ENCODE data around the gene SLC1A7. TPM values are rescaled to one million over a fixed set of nuclear protein-coding genes. Genes with fewer than 3 reads are reported as not detected.

Gene SLC1A7
- total RNA-seq, result not detected in 2 replicates
- total RNA-seq (2013), result not detected
- polyA plus RNA-seq, result 0.04 and 0.10 TPM in 2 replicates
- polyA minus RNA-seq, result not detected in 2 replicates

- Histone ChIP-seq H2AFZ (ENCODE audit: insufficient read depth, low read depth, low read length, poor library complexity, severe bottlenecking) (no peak within 1 kb of the TSS), H3K36me3 (replicated peaks in 1 of 2; ENCODE audit: control extremely low read depth in 1 of 2, control insufficient read depth in 1 of 2, extremely low read depth in 1 of 2, insufficient read depth in 2 of 2, low read length in 1 of 2) (no peaks in the 10 kb centered on the region), H3K4me3 (ENCODE audit: control extremely low read depth in 1 of 5, extremely low read depth in 1 of 5, insufficient read depth in 1 of 5, low read depth in 2 of 5, low read length in 4 of 5) (no peak within 1 kb of the TSS), H3K4me1 (ENCODE audit: control insufficient read depth in 2 of 2, insufficient read depth in 2 of 2, low read length in 2 of 2) (no peaks in the 10 kb centered on the region), H3K79me2 (ENCODE audit: control insufficient read depth, insufficient read depth, low read length) (no peaks in the 10 kb centered on the region), H4K20me1 (ENCODE audit: control insufficient read depth, insufficient read depth, low read length, poor library complexity, severe bottlenecking) (no peaks in the 10 kb centered on the region), H3K9ac (ENCODE audit: low read length) (no peak within 1 kb of the TSS), H3K27me3 (replicated peaks in 1 of 4; ENCODE audit: control extremely low read depth in 1 of 4, control insufficient read depth in 3 of 4, insufficient read depth in 4 of 4, low read length in 3 of 4) (no peaks in the 10 kb centered on the region), H3K27ac (ENCODE audit: low read length in 2 of 2) (no peak within 1 kb of the TSS), H3K4me2 (replicated peaks; ENCODE audit: low read depth, low read length, poor library complexity, severe bottlenecking) (no peak within 1 kb of the TSS), H3K9me3 (ENCODE audit: control extremely low read depth in 1 of 3, control insufficient read depth in 2 of 3, insufficient read depth in 1 of 3, low read length in 2 of 3) (peaks cover 0 to 8% (median 6%) of the 10 kb centered on the region in 3 donors)
- WGBS (ENCODE audit: insufficient coverage), result 90% methylated on average over 19 of the region's 21 CpGs
- H3K27me3 Mint-ChIP-seq, result peaks cover 8% of the 10 kb centered on the region
- TF ChIP-seq EZH2 (IDR thresholded peaks at IDR 0.05; ENCODE audit: borderline replicate concordance, insufficient read depth, low read depth, low read length, poor library complexity, severe bottlenecking) (no peak), CTCF (IDR thresholded peaks at IDR 0.05) (no peak)
- ChIA-PET CTCF (no interaction called here), POLR2A (no interaction called here)
- DNase-seq, result no peak
- H3K4me1 Mint-ChIP-seq, result no peaks in the 10 kb centered on the region
- no peak for ATAC-seq (ENCODE audit: low read depth)
- intact Hi-C loops (cut with micrococcal nuclease), result no loop called here
- H3K9me3 Mint-ChIP-seq (ENCODE audit: insufficient read depth), result peaks cover 7% of the 10 kb centered on the region
- H3K27ac Mint-ChIP-seq, result no peak within 1 kb of the TSS
- H3K4me3 Mint-ChIP-seq, result no peak within 1 kb of the TSS
These were observed at the start of gene SLC1A7 for GRCh38 chr1:53142226-53142853. Gene SLC1A7, minus strand, starts transcription at chr1:53142638. Its CDS starts 189 bp downstream, at chr1:53142449.

GRCh38 chr1:53190210-53190611, 47.8 kb upstream of the SLC1A7 start:
- no peak overlapping the region for H3K4me2 ChIP-seq (replicated peaks; ENCODE audit: low read depth, low read length, poor library complexity, severe bottlenecking)

More at GRCh38 chr1:53190210-53190611, 47.8 kb upstream of the SLC1A7 start:
- Histone ChIP-seq H3K36me3 (replicated peaks in 1 of 2; ENCODE audit: control extremely low read depth in 1 of 2, control insufficient read depth in 1 of 2, extremely low read depth in 1 of 2, insufficient read depth in 2 of 2, low read length in 1 of 2) (no peaks in the 10 kb centered on the region), H3K4me3 (ENCODE audit: control extremely low read depth in 1 of 5, extremely low read depth in 1 of 5, insufficient read depth in 1 of 5, low read depth in 2 of 5, low read length in 4 of 5) (no peak overlapping the region), H3K4me1 (ENCODE audit: control insufficient read depth in 2 of 2, insufficient read depth in 2 of 2, low read length in 2 of 2) (no peaks in the 10 kb centered on the region), H3K79me2 (ENCODE audit: control insufficient read depth, insufficient read depth, low read length) (no peaks in the 10 kb centered on the region), H4K20me1 (ENCODE audit: control insufficient read depth, insufficient read depth, low read length, poor library complexity, severe bottlenecking) (no peaks in the 10 kb centered on the region), H3K27me3 (replicated peaks in 1 of 4; ENCODE audit: control extremely low read depth in 1 of 4, control insufficient read depth in 3 of 4, insufficient read depth in 4 of 4, low read length in 3 of 4) (peaks cover 0 to 11% (median 7%) of the 10 kb centered on the region in 4 experiments), H3K9me3 (ENCODE audit: control extremely low read depth in 1 of 3, control insufficient read depth in 2 of 3, insufficient read depth in 1 of 3, low read length in 2 of 3) (peaks cover 0 to 8% (median 2%) of the 10 kb centered on the region in 3 donors), H2AFZ (ENCODE audit: insufficient read depth, low read depth, low read length, poor library complexity, severe bottlenecking) (no peak overlapping the region), H3K27ac (ENCODE audit: low read length in 2 of 2) (no peak overlapping the region), H3K9ac (ENCODE audit: low read length) (no peak overlapping the region)
- DNase-seq (no peak), ATAC-seq (ENCODE audit: low read depth) (no peak)
- CTCF ChIA-PET, result interaction anchor here (1.0 to 1.1 kb wide), 2 partner anchors 10 to 12 kb away, joined by 3 read pairs; no protein-coding TSS in a partner anchor
- intact Hi-C loops (cut with micrococcal nuclease), result no loop called here
- H3K4me3 Mint-ChIP-seq, result no peak overlapping the region
- peaks cover 20% of the 10 kb centered on the region for H3K27me3 Mint-ChIP-seq
- H3K4me1 Mint-ChIP-seq, result no peaks in the 10 kb centered on the region
- H3K9me3 Mint-ChIP-seq (ENCODE audit: insufficient read depth), result no peaks in the 10 kb centered on the region
- TF ChIP-seq CTCF (IDR thresholded peaks at IDR 0.05) (no peak), EZH2 (IDR thresholded peaks at IDR 0.05; ENCODE audit: borderline replicate concordance, insufficient read depth, low read depth, low read length, poor library complexity, severe bottlenecking) (no peak)
- WGBS (ENCODE audit: insufficient coverage), result 94% methylated on average over 10 of the region's 10 CpGs
- POLR2A ChIA-PET, result no interaction called here
- no peak overlapping the region for H3K27ac Mint-ChIP-seq
